ENCODE data around the gene THBS1.

DNA sequence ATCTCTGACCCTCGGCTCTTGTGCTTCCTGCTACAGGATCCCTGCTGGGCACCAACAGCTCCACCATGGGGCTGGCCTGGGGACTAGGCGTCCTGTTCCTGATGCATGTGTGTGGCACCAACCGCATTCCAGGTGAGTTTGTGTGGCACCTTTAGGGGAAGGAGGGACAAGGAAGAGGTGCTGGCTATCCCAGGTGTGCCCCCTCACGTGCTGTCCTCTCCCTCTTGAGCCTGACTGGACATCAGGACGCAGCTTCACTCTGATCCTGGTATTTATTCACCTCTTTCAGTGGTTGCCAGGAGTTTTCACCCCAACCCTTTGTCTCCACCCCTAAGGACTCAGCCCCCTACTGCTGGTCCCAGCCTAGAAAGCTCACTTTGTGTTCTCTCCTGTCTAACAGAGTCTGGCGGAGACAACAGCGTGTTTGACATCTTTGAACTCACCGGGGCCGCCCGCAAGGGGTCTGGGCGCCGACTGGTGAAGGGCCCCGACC lies 960 bp downstream of the THBS1 start:
- TF ChIP-seq JUN (CRISPR knock-in tag; IDR thresholded peaks at IDR 0.05) (no peak), CTCF (IDR thresholded peaks at IDR 0.05) (no peak)
- TF ChIP-seq, protein P1, sequence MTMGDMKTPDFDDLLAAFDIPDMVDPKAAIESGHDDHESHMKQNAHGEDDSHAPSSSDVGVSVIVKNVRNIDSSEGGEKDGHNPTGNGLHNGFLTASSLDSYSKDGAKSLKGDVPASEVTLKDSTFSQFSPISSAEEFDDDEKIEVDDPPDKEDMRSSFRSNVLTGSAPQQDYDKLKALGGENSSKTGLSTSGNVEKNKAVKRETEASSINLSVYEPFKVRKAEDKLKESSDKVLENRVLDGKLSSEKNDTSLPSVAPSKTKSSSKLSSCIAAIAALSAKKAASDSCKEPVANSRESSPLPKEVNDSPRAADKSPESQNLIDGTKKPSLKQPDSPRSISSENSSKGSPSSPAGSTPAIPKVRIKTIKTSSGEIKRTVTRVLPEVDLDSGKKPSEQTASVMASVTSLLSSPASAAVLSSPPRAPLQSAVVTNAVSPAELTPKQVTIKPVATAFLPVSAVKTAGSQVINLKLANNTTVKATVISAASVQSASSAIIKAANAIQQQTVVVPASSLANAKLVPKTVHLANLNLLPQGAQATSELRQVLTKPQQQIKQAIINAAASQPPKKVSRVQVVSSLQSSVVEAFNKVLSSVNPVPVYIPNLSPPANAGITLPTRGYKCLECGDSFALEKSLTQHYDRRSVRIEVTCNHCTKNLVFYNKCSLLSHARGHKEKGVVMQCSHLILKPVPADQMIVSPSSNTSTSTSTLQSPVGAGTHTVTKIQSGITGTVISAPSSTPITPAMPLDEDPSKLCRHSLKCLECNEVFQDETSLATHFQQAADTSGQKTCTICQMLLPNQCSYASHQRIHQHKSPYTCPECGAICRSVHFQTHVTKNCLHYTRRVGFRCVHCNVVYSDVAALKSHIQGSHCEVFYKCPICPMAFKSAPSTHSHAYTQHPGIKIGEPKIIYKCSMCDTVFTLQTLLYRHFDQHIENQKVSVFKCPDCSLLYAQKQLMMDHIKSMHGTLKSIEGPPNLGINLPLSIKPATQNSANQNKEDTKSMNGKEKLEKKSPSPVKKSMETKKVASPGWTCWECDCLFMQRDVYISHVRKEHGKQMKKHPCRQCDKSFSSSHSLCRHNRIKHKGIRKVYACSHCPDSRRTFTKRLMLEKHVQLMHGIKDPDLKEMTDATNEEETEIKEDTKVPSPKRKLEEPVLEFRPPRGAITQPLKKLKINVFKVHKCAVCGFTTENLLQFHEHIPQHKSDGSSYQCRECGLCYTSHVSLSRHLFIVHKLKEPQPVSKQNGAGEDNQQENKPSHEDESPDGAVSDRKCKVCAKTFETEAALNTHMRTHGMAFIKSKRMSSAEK (CRISPR knock-in tag; IDR thresholded peaks at IDR 0.05; ENCODE audit: borderline replicate concordance) = no peak
